ENCODE measurements around the gene RPH3AL. TPM values are rescaled to one million over a fixed set of nuclear protein-coding genes. Genes with fewer than 3 reads are reported as not detected.

RPH3AL gene
- total and polyA plus RNA-seq, 2 donors from 2014 or later = 18.1 to 55.9 TPM

DNA sequence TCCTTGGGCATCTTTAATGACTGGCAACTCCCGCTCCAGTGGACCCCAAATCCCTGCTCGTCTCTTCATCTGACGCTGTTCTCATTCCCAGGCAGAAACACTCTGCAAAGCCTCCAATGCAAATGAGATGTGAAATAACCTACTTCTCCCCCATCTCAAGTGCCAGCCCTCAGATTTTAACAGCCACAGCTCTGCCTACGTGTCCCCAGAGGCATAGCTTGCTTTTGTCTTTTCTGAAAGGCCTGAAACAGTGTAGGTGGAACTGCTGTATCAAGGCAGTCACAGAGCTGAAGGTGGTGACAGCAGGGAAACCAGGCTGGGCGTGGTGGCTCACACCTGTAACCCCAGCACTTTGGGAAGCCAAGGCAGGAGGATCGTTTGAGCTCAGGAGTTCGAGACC lies 14.7 kb downstream of the RPH3AL start:
- peaks cover 0 to 18% (median 3%) of the 10 kb centered on the region in 3 donors for H3K4me1 ChIP-seq (ENCODE audit: control insufficient read depth in 2 of 3, insufficient read depth in 2 of 3, low read depth in 1 of 3, low read length in 3 of 3)
- no peak overlapping the region for H3K9ac ChIP-seq (ENCODE audit: low read length in 3 of 3)
- intact Hi-C loops (cut with DNase I) = no loop called here
- no peak for FAIRE-seq
- H3K4me3 ChIP-seq (ENCODE audit: low read length in 3 of 3) = no peak overlapping the region
- H3K36me3 ChIP-seq (ENCODE audit: control insufficient read depth in 2 of 3, insufficient read depth in 3 of 3, low read length in 3 of 3) = no peaks in the 10 kb centered on the region
- DNase-seq = peak in 1 of 5 donors; percentile 15
- H3K27ac ChIP-seq (ENCODE audit: low read depth in 2 of 2, low read length in 2 of 2) = no peak overlapping the region
- TF ChIP-seq, protein P1, sequence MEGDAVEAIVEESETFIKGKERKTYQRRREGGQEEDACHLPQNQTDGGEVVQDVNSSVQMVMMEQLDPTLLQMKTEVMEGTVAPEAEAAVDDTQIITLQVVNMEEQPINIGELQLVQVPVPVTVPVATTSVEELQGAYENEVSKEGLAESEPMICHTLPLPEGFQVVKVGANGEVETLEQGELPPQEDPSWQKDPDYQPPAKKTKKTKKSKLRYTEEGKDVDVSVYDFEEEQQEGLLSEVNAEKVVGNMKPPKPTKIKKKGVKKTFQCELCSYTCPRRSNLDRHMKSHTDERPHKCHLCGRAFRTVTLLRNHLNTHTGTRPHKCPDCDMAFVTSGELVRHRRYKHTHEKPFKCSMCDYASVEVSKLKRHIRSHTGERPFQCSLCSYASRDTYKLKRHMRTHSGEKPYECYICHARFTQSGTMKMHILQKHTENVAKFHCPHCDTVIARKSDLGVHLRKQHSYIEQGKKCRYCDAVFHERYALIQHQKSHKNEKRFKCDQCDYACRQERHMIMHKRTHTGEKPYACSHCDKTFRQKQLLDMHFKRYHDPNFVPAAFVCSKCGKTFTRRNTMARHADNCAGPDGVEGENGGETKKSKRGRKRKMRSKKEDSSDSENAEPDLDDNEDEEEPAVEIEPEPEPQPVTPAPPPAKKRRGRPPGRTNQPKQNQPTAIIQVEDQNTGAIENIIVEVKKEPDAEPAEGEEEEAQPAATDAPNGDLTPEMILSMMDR (IDR thresholded peaks at IDR 0.05; ENCODE audit: borderline replicate concordance, extremely low read depth, insufficient read depth) = no peak
- H3K27me3 ChIP-seq (ENCODE audit: control insufficient read depth, insufficient read depth, low read length) = no peaks in the 10 kb centered on the region
- no peaks in the 10 kb centered on the region for H3K9me3 ChIP-seq (ENCODE audit: control insufficient read depth in 2 of 3, insufficient read depth in 1 of 3, low read length in 3 of 3)

- Histone ChIP-seq H3K4me1 (ENCODE audit: control insufficient read depth in 2 of 3, insufficient read depth in 2 of 3, low read depth in 1 of 3, low read length in 3 of 3) (peaks cover 0 to 20% (median 3%) of the 10 kb centered on the region in 3 donors), H3K9ac (ENCODE audit: low read length in 3 of 3) (no peak overlapping the region), H3K36me3 (ENCODE audit: control insufficient read depth in 2 of 3, insufficient read depth in 3 of 3, low read length in 3 of 3) (no peaks in the 10 kb centered on the region), H3K27ac (ENCODE audit: low read depth in 2 of 2, low read length in 2 of 2) (no peak overlapping the region), H3K9me3 (ENCODE audit: control insufficient read depth in 2 of 3, insufficient read depth in 1 of 3, low read length in 3 of 3) (no peaks in the 10 kb centered on the region), H3K27me3 (ENCODE audit: control insufficient read depth, insufficient read depth, low read length) (no peaks in the 10 kb centered on the region), H3K4me3 (ENCODE audit: low read length in 3 of 3) (no peak overlapping the region)
- intact Hi-C loops (cut with DNase I) = no loop called here
- FAIRE-seq (no peak), DNase-seq (peak in 1 of 5 donors; percentile 63)
- TF ChIP-seq, protein P1 (IDR thresholded peaks at IDR 0.05; ENCODE audit: borderline replicate concordance, extremely low read depth, insufficient read depth) = no peak
Measured at GRCh38 chr17:337453-337852, 15.2 kb downstream of the RPH3AL start.

DNA sequence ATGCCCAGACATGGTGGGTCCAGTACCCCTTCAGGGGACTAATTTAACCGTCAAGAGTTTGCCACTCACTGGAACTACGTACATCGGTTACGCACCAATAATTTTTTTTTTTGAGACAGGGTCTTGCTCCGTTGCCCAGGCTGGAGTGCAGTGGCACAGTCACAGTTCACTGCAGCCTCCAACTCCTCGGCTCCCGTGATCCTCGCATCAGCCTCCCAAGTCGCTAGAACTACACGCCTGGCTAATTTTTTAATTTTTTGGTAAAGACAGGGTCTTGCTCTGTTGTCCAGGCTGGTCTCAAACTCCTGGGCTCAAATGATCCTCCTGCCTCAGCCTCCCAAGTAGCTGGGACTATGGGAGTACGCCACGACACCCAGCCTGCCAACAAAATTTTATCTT lies 15.6 kb downstream of the RPH3AL start:
- Histone ChIP-seq H3K9me3 (ENCODE audit: control insufficient read depth in 2 of 3, insufficient read depth in 1 of 3, low read length in 3 of 3) (no peaks in the 10 kb centered on the region), H3K36me3 (ENCODE audit: control insufficient read depth in 2 of 3, insufficient read depth in 3 of 3, low read length in 3 of 3) (no peaks in the 10 kb centered on the region), H3K4me1 (ENCODE audit: control insufficient read depth in 2 of 3, insufficient read depth in 2 of 3, low read depth in 1 of 3, low read length in 3 of 3) (peaks cover 0 to 24% (median 3%) of the 10 kb centered on the region in 3 donors), H3K9ac (ENCODE audit: low read length in 3 of 3) (no peak overlapping the region), H3K27me3 (ENCODE audit: control insufficient read depth, insufficient read depth, low read length) (no peaks in the 10 kb centered on the region), H3K4me3 (ENCODE audit: low read length in 3 of 3) (no peak overlapping the region), H3K27ac (ENCODE audit: low read depth in 2 of 2, low read length in 2 of 2) (no peak overlapping the region)
- DNase-seq (no peak), FAIRE-seq (no peak)
- TF ChIP-seq, protein P1 (IDR thresholded peaks at IDR 0.05; ENCODE audit: borderline replicate concordance, extremely low read depth, insufficient read depth) = no peak
- intact Hi-C loops (cut with DNase I) = no loop called here
